H9 (cell line): ENCODE measurements around the gene CDH4. TPM values are rescaled to one million over a fixed set of nuclear protein-coding genes. Genes with fewer than 3 reads are reported as not detected.

ENCODE experiments used
- DNase-seq: peaks from one replicate; pipeline ENCODE4 v3.0.0-alpha.2; 2017
- H2AFZ ChIP-seq: one replicate; pipeline ENCODE4 v1.6.1; 2013; ENCODE audit warnings: mild to moderate bottlenecking, low read length, control low read depth, moderate library complexity
- H2AK5ac ChIP-seq: 2 replicates; pipeline ENCODE4 v1.6.1; 2013; ENCODE audit warnings: low read length, control low read depth, mixed read lengths; ENCODE audit not compliant: insufficient read length
- H2BK120ac ChIP-seq: one replicate; pipeline ENCODE4 v1.6.1; 2013; ENCODE audit warnings: low read depth, mild to moderate bottlenecking, low read length, control low read depth, inconsistent platforms; ENCODE audit not compliant: poor library complexity, severe bottlenecking
- H2BK12ac ChIP-seq: 2 replicates; pipeline ENCODE4 v1.6.1; 2013; ENCODE audit warnings: low read length, control low read depth, mixed read lengths, low read depth; ENCODE audit not compliant: insufficient read length
- H2BK15ac ChIP-seq: 2 replicates; pipeline ENCODE4 v1.6.1; 2013; ENCODE audit warnings: low read depth, low read length, control low read depth
- H2BK20ac ChIP-seq: one replicate; pipeline ENCODE4 v1.6.1; 2013; ENCODE audit warnings: low read depth, mild to moderate bottlenecking, low read length, control low read depth, inconsistent platforms; ENCODE audit not compliant: poor library complexity, severe bottlenecking
- H2BK5ac ChIP-seq: 2 replicates; pipeline ENCODE4 v1.6.1; 2013; ENCODE audit warnings: low read length, control low read depth, mixed read lengths; ENCODE audit not compliant: insufficient read length
- H3K14ac ChIP-seq: 2 replicates; pipeline ENCODE4 v1.6.1; 2013; ENCODE audit warnings: low read length, control low read depth; ENCODE audit not compliant: insufficient read depth
- H3K18ac ChIP-seq: 2 replicates; pipeline ENCODE4 v1.6.1; 2013; ENCODE audit warnings: low read depth, mild to moderate bottlenecking, mixed read lengths, low read length, control low read depth; ENCODE audit not compliant: insufficient read length
- H3K23ac ChIP-seq: 2 replicates; pipeline ENCODE4 v1.6.1; 2013; ENCODE audit warnings: low read length, control low read depth, mixed read lengths, low read depth; ENCODE audit not compliant: insufficient read length
- H3K23me2 ChIP-seq: 2 replicates; pipeline ENCODE4 v1.6.1; 2013; ENCODE audit warnings: low read depth, mild to moderate bottlenecking, mixed read lengths, low read length, control low read depth; ENCODE audit not compliant: insufficient read length, poor library complexity, severe bottlenecking
- H3K27ac ChIP-seq: 2 replicates; pipeline ENCODE4 v1.5.1; 2013; ENCODE audit warnings: low read length, control low read depth, mixed read lengths, low read depth; ENCODE audit not compliant: insufficient read length
- H3K27me3 ChIP-seq: 2 replicates; pipeline ENCODE4 v1.6.1; 2013; ENCODE audit warnings: low read length, control low read depth, inconsistent platforms; ENCODE audit not compliant: insufficient read depth
- H3K4ac ChIP-seq: 2 replicates; pipeline ENCODE4 v1.6.1; 2013; ENCODE audit warnings: low read depth, mild to moderate bottlenecking, control low read depth, inconsistent platforms, low read length, moderate library complexity
- H3K4me1 ChIP-seq: 2 replicates; pipeline ENCODE4 v1.6.1; 2013; ENCODE audit warnings: low read length, control low read depth, inconsistent platforms; ENCODE audit not compliant: insufficient read depth
- H3K4me2 ChIP-seq: 2 replicates; pipeline ENCODE4 v1.6.1; 2013; ENCODE audit warnings: low read length, control low read depth, mixed read lengths; ENCODE audit not compliant: insufficient read length, insufficient read depth
- H3K56ac ChIP-seq: 2 replicates; pipeline ENCODE4 v1.6.1; 2013; ENCODE audit warnings: low read depth, mild to moderate bottlenecking, mixed read lengths, low read length, control low read depth; ENCODE audit not compliant: insufficient read length
- H3K79me1 ChIP-seq: 2 replicates; pipeline ENCODE4 v1.6.1; 2013; ENCODE audit warnings: low read depth, mild to moderate bottlenecking, moderate library complexity, low read length, control low read depth, inconsistent platforms; ENCODE audit not compliant: insufficient read depth, poor library complexity, severe bottlenecking
- H3K79me2 ChIP-seq: 2 replicates; pipeline ENCODE4 v1.6.1; 2013; ENCODE audit warnings: low read length, control low read depth, inconsistent platforms; ENCODE audit not compliant: insufficient read depth
- H3K9ac ChIP-seq: 2 replicates; pipeline ENCODE4 v1.6.1; 2013; ENCODE audit warnings: low read length, control low read depth, mixed read lengths; ENCODE audit not compliant: insufficient read length; ENCODE audit errors: extremely low read depth
- H3K9me3 ChIP-seq: one replicate; pipeline ENCODE4 v1.6.1; 2013; ENCODE audit warnings: low read depth, low read length, inconsistent platforms; ENCODE audit not compliant: control insufficient read depth
- H3T11ph ChIP-seq: one replicate; pipeline ENCODE4 v1.6.1; 2013; ENCODE audit warnings: mild to moderate bottlenecking, low read length, control low read depth, inconsistent platforms
- H4K20me1 ChIP-seq: one replicate; pipeline ENCODE4 v1.6.1; 2013; ENCODE audit not compliant: control insufficient read depth, insufficient read length, insufficient read depth
- H4K5ac ChIP-seq: 2 replicates; pipeline ENCODE4 v1.6.1; 2013; ENCODE audit warnings: low read depth, mild to moderate bottlenecking, mixed read lengths, low read length, control low read depth; ENCODE audit not compliant: insufficient read length
- H4K8ac ChIP-seq: replicated peaks from 2 replicates; pipeline ENCODE4 v1.6.1; 2013; ENCODE audit warnings: low read length, control low read depth, mixed read lengths, low read depth; ENCODE audit not compliant: insufficient read length
- H4K91ac ChIP-seq: 2 replicates; pipeline ENCODE4 v1.6.1; 2013; ENCODE audit warnings: low read depth, mild to moderate bottlenecking, moderate library complexity, mixed read lengths, low read length, control low read depth; ENCODE audit not compliant: insufficient read length
- H3K27ac Mint-ChIP-seq, 3 experiments: 2 replicates in 2 of 3; 3 replicates in 1 of 3; pipeline ENCODE4 v1.8.0; 2020 to 2021; ENCODE audit warnings: mixed read lengths in 3 of 3, mild to moderate bottlenecking in 1 of 3, moderate library complexity in 1 of 3
- H3K27me3 Mint-ChIP-seq: 2 replicates; pipeline ENCODE4 v1.8.0; 2021; ENCODE audit warnings: low read depth, mild to moderate bottlenecking, moderate library complexity, mixed read lengths
- H3K36me3 Mint-ChIP-seq, 3 experiments: 2 replicates in 2 of 3; 3 replicates in 1 of 3; pipeline ENCODE4 v1.8.0; 2020 to 2021; ENCODE audit warnings: low read depth in 3 of 3, mixed read lengths in 3 of 3; ENCODE audit not compliant: insufficient read depth in 1 of 3
- H3K4me1 Mint-ChIP-seq, 2 experiments: 2 replicates each; pipeline ENCODE4 v1.8.0; 2020; ENCODE audit warnings: mixed read lengths in 2 of 2
- H3K4me3 Mint-ChIP-seq, 2 experiments: 2 replicates in 1 of 2; 3 replicates in 1 of 2; pipeline ENCODE4 v1.8.0; 2020 to 2021; ENCODE audit warnings: mild to moderate bottlenecking in 2 of 2, mixed read lengths in 2 of 2, moderate library complexity in 1 of 2
- H3K9me3 Mint-ChIP-seq, 2 experiments: 2 replicates in 1 of 2; 3 replicates in 1 of 2; pipeline ENCODE4 v1.8.0; 2020; ENCODE audit warnings: mild to moderate bottlenecking in 2 of 2, mixed read lengths in 2 of 2, moderate library complexity in 1 of 2
- WGBS: extraction: QIAGEN DNeasy Blood & Tissue Kit; methylation state at CpG from one replicate; pipeline ENCODE4 v1.1.7; 2013; ENCODE audit warnings: missing lambda C conversion rate, low lambda C conversion rate, mixed read lengths; ENCODE audit not compliant: insufficient read length; ENCODE audit errors: extremely low coverage; 5-methylcytosine and 5-hydroxymethylcytosine counted together
- total RNA-seq: library from RNA; stranded (reverse); gene quantifications from 2 replicates; pipeline ENCODE4 v1.2.1, GENCODE V29; 2021
- TF ChIP-seq, protein P1 (sequence below): fragments of 200-600 bp; sonication (generic); conservative IDR thresholded peaks from 3 replicates; pipeline ENCODE4 v1.8.0; 2021; ENCODE audit warnings: antibody characterized with exemption, mild to moderate bottlenecking

The CDH4 gene
- total RNA-seq, 1 experiment from 2014 or later, result 3.0 TPM

- Histone ChIP-seq H3K27ac (no peak overlapping the region), H4K8ac (no peak overlapping the region), H3K79me2 (no peaks in the 10 kb centered on the region; the same call in 1 of the 2 replicates), H3K23me2 (no peaks in the 10 kb centered on the region), H3K9ac (no peak overlapping the region), H4K20me1 (no peaks in the 10 kb centered on the region), H3K18ac (no peak overlapping the region), H3K23ac (peak overlapping the region; percentile 96), H3K4me2 (no peak overlapping the region), H3K9me3 (no peaks in the 10 kb centered on the region), H2BK12ac (no peak overlapping the region), H4K91ac (no peak overlapping the region), H2BK5ac (no peak overlapping the region), H3K56ac (no peak overlapping the region), H2BK15ac (no peak overlapping the region), H3K4me1 (no peaks in the 10 kb centered on the region), H2AFZ (no peak overlapping the region), H2AK5ac (no peak overlapping the region), H3K79me1 (no peaks in the 10 kb centered on the region), H3T11ph (no peak overlapping the region), H3K4ac (no peak overlapping the region), H4K5ac (no peak overlapping the region), H2BK120ac (no peak overlapping the region), H2BK20ac (no peak overlapping the region), H3K27me3 (peaks cover 4% of the 10 kb centered on the region; the same call in 1 of the 2 replicates), H3K14ac (peak overlapping the region; percentile 58; the same call in 1 of the 2 replicates)
- H3K4me3 Mint-ChIP-seq, result no peak overlapping the region
- TF ChIP-seq, protein P1, sequence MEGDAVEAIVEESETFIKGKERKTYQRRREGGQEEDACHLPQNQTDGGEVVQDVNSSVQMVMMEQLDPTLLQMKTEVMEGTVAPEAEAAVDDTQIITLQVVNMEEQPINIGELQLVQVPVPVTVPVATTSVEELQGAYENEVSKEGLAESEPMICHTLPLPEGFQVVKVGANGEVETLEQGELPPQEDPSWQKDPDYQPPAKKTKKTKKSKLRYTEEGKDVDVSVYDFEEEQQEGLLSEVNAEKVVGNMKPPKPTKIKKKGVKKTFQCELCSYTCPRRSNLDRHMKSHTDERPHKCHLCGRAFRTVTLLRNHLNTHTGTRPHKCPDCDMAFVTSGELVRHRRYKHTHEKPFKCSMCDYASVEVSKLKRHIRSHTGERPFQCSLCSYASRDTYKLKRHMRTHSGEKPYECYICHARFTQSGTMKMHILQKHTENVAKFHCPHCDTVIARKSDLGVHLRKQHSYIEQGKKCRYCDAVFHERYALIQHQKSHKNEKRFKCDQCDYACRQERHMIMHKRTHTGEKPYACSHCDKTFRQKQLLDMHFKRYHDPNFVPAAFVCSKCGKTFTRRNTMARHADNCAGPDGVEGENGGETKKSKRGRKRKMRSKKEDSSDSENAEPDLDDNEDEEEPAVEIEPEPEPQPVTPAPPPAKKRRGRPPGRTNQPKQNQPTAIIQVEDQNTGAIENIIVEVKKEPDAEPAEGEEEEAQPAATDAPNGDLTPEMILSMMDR, result no peak
- H3K27ac Mint-ChIP-seq, result no peak overlapping the region
- WGBS, result no CpG with 5 or more reads among the region's 34 CpGs
- H3K27me3 Mint-ChIP-seq, result peaks cover 58% of the 10 kb centered on the region
- peaks cover 6% of the 10 kb centered on the region in 2 experiments for H3K9me3 Mint-ChIP-seq
- H3K36me3 Mint-ChIP-seq, result peaks cover 0 to 6% (median 5%) of the 10 kb centered on the region in 3 experiments; a peak in 3 of 7 replicates
- H3K4me1 Mint-ChIP-seq, result peaks cover 7 to 9% of the 10 kb centered on the region in 2 experiments
- no peak for DNase-seq
Measured at GRCh38 chr20:61650912-61651733, 399.1 kb downstream of the CDH4 start.
